SIG-M5 treated with dmso at 0.1 percent for 504 hours (cell line): ENCODE data around the gene MRC1.
A peak's percentile ranks its signal among the peaks of the same experiment; 100 is the strongest.
"Not testable (repeated sequence)": the region's sequence is repeated elsewhere in the genome, so short reads cannot be mapped to it uniquely, and the experiment has no call there.

Source experiments
- DNase-seq: peaks from one replicate; lab custom pipeline; 2025; ENCODE audit not compliant: unreplicated experiment; lab: John Stamatoyannopoulos, UW

Gene MRC1

DNA sequence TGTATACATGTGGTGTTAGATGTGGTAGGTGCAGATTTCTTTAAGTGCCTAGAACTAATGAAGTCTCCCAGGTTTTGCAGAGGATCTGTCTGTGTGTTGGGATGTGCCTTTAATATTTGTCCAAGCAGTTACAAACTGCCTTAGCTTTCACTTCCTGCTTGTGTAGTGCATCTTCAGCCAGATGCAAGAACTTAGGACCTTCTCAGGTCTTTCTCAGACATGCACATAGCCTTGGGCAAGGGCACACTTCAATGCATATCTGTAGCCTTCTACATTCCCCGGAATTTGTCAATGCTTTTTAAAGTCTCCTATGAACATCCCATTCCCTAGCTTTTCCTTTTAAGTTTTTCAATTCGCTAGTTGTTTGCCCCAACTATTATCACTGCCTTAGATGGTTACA is 95.4 kb downstream of the MRC1 start:
- DNase-seq, result no peak

GRCh38 chr10:17905491-17905890 is 96.3 kb downstream of the MRC1 start:
- no peak for DNase-seq

- DNase-seq, result no peak
These were observed 96.9 kb downstream of the MRC1 start for GRCh38 chr10:17906002-17906401.

- no peak for DNase-seq
These were observed 98.5 kb downstream of the MRC1 start for GRCh38 chr10:17907641-17908040.

DNA sequence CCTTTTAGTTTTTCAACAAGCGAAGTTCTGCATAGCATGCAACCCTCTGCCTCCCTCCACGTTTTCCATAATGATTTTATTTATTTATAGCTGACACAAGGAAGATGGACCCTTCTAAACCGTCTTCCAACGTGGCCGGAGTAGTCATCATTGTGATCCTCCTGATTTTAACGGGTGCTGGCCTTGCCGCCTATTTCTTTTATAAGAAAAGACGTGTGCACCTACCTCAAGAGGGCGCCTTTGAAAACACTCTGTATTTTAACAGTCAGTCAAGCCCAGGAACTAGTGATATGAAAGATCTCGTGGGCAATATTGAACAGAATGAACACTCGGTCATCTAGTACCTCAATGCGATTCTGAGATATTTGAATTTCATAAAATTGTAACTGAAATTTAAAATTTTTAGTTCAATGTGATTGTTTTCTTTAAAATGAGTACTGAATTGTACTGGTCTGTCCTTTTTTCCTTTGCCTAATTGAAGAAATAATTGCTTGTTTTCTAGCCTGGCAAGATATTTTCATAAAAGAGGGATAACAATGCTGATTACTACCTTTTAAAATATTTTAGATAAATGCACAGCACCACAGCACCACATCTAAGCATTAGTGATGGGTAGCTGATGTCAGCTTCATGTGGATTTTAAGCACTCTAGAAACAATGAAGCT is 101.1 kb downstream of the MRC1 start:
- DNase-seq, result peak; percentile 29

DNA sequence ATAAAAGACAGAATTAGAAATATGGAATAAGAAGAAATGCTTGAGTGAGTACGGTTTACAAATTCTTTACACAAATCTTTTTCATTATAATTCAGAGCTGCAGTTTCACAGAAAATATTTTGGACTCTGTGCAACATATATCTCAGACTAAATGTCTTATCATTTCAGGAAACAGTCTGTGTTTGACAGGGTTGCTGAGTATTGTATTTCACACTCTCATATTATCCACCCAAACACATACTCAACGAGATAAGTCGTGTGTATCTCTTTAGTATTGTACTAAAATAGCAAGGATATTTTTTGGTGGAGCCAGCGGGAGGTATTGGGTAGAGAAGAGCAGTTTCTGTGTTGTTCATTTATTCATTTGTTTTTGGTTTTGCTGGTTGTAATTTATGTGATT is 103.6 kb downstream of the MRC1 start:
- DNase-seq, result no peak

GRCh38 chr10:17913604-17914003 is 104.5 kb downstream of the MRC1 start:
- DNase-seq, result no peak

DNA sequence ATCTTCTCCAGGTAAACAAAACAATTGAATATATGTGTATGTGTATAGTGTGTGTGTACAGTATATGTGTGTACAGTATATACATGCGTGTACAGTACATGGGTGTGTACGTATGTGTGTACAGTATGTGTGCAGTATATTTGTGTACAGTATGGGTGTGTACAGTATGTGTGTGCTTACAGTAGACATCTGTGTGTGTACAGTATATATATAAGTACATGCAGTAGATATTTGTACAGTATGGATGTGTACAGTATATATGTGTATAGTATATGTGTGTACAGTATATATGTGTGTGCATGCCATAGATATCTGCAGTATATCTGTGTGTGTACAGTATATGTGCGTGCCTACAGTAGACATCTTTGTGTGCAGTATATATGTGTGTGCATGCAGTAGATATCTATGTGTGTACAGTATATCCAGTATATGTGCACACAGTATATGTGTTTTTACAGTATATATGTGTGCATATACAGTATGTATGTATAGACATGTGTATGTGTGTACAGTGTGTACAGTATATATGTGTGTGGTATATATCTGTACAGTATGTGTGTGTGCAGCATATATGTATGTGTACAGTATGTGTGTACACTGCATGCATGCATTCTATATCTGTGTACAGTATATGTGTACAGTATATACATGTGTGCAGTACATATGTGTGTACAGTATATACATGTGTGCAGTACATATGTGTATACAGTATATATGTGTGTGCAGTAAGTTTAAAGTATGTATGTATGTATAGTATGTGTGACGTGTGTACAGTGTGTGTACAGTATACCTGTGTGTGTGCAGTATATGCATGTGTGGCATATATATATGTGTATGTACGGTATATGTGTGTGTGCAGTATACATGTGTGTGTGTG is 105.3 kb downstream of the MRC1 start:
- DNase-seq, result no peak

GRCh38 chr10:17915181-17915580 is 106.0 kb downstream of the MRC1 start:
- no peak for DNase-seq

GRCh38 chr10:17918187-17918903 is 109.2 kb downstream of the MRC1 start:
- DNase-seq, result no peak

- no peak for DNase-seq
These were observed 112.2 kb downstream of the MRC1 start for GRCh38 chr10:17921378-17921777.

- DNase-seq, result peak; percentile 33
These were observed 114.6 kb downstream of the MRC1 start for GRCh38 chr10:17923728-17924127.

DNA sequence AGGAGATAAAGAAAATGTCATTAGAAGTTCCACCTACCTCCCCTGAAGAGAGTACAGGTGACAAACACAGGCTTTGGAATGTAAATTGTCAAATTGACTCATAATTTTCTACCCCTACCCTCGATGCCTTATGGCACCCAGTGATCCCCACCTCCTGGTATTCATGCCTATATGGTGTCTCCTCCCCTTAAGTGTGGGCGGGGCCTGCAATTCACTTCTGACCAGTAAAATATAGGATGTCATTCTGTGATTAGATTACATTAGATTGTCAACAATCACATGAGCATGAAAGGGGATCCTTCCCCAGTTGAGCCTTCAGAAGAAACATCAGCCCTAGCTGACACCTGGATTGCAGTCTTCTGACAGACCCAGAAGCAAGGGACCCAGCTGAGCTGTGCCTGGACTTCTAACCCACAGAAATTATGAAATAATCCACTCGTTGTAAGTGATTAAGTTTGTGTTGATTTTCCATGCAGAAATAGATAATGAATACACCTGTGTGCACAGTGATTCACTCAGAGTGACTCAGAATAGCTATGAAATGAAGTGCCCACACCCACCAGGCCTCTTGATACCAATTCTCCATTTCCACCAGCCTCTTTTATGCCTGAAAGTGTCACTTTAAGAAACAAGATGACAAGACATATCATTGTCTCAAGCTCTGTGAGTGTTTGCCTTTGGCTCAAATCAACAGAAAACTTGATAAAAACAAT is 134.0 kb downstream of the MRC1 start:
- DNase-seq, result no peak

DNA sequence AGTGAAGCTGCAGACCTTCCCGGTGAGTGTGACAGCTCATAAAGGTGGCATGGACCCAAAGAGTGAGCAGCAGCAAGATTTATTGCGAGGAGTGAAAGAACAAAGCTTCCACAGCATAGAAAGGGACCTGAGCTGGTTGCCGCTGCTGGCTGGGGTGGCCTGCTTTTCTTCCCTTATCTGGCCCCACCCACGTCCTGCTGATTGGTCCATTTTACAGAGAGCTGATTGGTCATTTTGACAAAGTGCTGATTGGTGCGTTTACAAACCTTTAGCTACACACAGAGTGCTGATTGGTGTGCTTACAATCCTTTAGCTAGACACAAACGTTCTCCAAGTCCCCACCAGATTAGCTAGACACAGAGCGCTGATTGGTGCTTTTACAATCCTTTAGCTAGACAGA is 141.1 kb downstream of the MRC1 start:
- not testable (repeated sequence) for DNase-seq

DNA sequence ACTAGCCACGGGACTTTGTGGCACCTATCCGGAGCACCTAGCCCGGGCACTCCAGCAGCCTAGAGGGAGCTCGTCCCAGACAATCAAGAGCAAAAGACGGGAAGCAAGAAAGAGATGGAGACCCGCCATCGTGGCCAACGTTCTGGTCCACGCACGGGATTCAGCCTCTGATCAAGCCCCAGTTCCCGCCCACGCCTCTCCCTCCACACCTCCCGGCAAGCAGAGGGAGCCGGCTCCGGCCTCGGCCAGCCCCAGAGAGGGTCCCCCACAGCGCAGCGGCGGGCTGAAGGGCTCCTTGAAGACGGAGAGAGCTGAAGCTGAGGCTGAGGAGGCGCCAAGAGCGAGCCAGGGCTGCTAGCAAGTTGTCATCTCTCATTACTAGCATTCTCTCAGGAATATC is 141.6 kb downstream of the MRC1 start:
- DNase-seq, result no peak

DNA sequence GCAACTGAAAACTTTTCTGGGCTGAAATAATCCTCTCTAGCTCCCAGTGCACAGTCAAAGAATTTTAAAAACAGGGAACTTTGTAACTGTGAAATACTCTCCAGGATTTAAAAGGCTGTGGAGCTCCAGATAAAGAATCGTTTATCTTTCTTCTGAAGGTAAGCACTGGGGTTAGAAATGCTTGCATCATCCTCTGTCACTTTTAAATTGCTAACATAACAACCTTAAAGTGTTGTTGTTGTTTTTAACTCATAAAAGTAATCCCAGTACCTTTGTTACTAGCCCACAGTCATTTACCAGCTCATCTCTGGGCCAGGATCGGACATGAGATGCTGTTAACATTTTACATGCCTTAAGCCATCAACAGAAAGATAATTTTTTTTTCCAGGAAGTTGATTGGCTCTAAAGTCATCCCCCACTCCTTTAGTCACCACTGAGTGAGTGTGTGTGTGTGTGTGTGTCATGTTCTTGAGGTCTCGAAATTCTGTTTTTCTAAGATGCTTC is 142.8 kb downstream of the MRC1 start, which contains the start of gene SLC39A12:
Gene SLC39A12 (plus strand): TSS at position 51 of the 504 bp plus-strand sequence. CDS start 1,359 bp downstream, outside the sequence.
- DNase-seq, result no peak

GRCh38 chr10:17954372-17954771 is 145.2 kb downstream of the MRC1 start:
- not testable (repeated sequence) for DNase-seq

DNA sequence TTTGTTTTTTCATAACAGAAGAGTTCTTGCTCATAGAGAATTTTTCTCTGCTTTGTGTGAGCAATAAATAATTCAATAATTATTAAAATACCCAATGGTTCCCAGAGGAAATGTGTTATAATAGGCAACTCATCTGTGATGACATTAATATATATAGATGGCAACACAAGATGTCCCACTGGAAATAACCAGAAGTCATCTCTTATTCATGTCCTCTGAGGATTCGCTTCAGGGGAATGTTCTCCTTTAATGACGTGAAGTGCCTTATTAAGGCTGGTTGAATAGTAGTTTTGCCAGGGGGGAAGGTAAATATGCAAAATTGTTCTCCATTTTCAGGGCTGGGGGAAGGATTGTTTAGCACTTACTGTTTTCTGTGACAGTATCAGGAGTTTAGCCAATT is 145.7 kb downstream of the MRC1 start:
- DNase-seq, result no peak

- DNase-seq, result no peak
These were observed 148.9 kb downstream of the MRC1 start for GRCh38 chr10:17958049-17958448.

DNA sequence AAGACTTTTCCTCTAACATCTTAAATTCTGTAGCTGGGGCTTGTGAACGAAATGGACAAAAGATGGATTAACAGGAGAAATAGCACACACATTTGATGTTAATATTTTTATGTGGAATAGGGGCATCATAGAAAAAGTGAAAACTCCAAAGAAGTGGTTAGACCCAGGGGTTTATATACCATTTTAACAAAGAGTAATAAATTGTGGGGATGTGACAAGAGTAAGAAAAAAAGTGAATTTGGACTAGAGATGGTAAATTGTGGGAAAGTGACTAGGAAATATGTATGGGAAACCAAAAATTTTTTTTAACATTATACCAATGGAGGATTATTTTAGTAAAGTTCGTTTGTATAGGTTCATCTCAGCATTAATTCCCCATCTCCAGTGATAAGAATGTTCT is 150.7 kb downstream of the MRC1 start:
- no peak for DNase-seq
